NCI-H2029 (cell line): Measurements from ENCODE around the gene LAMA3.

Experiments used
- DNase-seq: peaks from one replicate; lab custom pipeline; 2025; lab: John Stamatoyannopoulos, UW

Gene LAMA3

GRCh38 chr18:23669804-23670405 lies 19.3 kb upstream of the LAMA3 start:
- DNase-seq, result no peak

GRCh38 chr18:23671564-23671963 lies 17.7 kb upstream of the LAMA3 start:
- no peak for DNase-seq

- no peak for DNase-seq
These were observed 15.5 kb upstream of the LAMA3 start for GRCh38 chr18:23673725-23674124.

GRCh38 chr18:23675236-23675635 lies 14.0 kb upstream of the LAMA3 start:
- DNase-seq, result no peak

- DNase-seq, result no peak
These were observed 13.4 kb upstream of the LAMA3 start for GRCh38 chr18:23675896-23676295.

- no peak for DNase-seq
These were observed 7.2 kb upstream of the LAMA3 start for GRCh38 chr18:23682045-23682444.

GRCh38 chr18:23682472-23682871 lies 6.8 kb upstream of the LAMA3 start:
- DNase-seq, result no peak

GRCh38 chr18:23683155-23683554 lies 6.1 kb upstream of the LAMA3 start:
- DNase-seq, result no peak

GRCh38 chr18:23683671-23684070 lies 5.6 kb upstream of the LAMA3 start:
- no peak for DNase-seq

GRCh38 chr18:23684515-23685197 lies 4.6 kb upstream of the LAMA3 start:
- no peak for DNase-seq

GRCh38 chr18:23688528-23688927 lies 725 bp upstream of the LAMA3 start:
- DNase-seq, result no peak

- no peak for DNase-seq
These were observed 607 bp downstream of the LAMA3 start for GRCh38 chr18:23689616-23690504.

GRCh38 chr18:23690505-23691068 lies 1.3 kb downstream of the LAMA3 start:
- no peak for DNase-seq

- no peak for DNase-seq
These were observed 4.6 kb downstream of the LAMA3 start for GRCh38 chr18:23693846-23694245.

- DNase-seq, result no peak
These were observed 5.6 kb downstream of the LAMA3 start for GRCh38 chr18:23694637-23695430.

- no peak for DNase-seq
These were observed 11.8 kb downstream of the LAMA3 start for GRCh38 chr18:23701017-23701416.

- no peak for DNase-seq
These were observed 12.4 kb downstream of the LAMA3 start for GRCh38 chr18:23701544-23702064.

GRCh38 chr18:23702606-23703005 lies 13.4 kb downstream of the LAMA3 start:
- DNase-seq, result no peak

GRCh38 chr18:23703057-23703986 lies 14.1 kb downstream of the LAMA3 start:
- DNase-seq, result peak; percentile 12

- no peak for DNase-seq
These were observed 14.7 kb downstream of the LAMA3 start for GRCh38 chr18:23703987-23704384.
